ENCODE results near the gene SYT14.

- TF ChIP-seq, protein P1, sequence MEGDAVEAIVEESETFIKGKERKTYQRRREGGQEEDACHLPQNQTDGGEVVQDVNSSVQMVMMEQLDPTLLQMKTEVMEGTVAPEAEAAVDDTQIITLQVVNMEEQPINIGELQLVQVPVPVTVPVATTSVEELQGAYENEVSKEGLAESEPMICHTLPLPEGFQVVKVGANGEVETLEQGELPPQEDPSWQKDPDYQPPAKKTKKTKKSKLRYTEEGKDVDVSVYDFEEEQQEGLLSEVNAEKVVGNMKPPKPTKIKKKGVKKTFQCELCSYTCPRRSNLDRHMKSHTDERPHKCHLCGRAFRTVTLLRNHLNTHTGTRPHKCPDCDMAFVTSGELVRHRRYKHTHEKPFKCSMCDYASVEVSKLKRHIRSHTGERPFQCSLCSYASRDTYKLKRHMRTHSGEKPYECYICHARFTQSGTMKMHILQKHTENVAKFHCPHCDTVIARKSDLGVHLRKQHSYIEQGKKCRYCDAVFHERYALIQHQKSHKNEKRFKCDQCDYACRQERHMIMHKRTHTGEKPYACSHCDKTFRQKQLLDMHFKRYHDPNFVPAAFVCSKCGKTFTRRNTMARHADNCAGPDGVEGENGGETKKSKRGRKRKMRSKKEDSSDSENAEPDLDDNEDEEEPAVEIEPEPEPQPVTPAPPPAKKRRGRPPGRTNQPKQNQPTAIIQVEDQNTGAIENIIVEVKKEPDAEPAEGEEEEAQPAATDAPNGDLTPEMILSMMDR (IDR thresholded peaks at IDR 0.05; ENCODE audit: borderline replicate concordance, extremely low read depth, low read length, poor library complexity, severe bottlenecking): no peak
- TF ChIP-seq EZH2 (IDR thresholded peaks at IDR 0.05; ENCODE audit: borderline replicate concordance, low read depth, low read length, severe bottlenecking): no peak
These were observed 155.4 kb downstream of the SYT14 start for GRCh38 chr1:210093461-210093860.
